Measurements from ENCODE around the gene CDH4. TPM values are rescaled to one million over a fixed set of nuclear protein-coding genes. Genes with fewer than 3 reads are reported as not detected.

Gene CDH4
- total RNA-seq, 1 donor from 2014 or later = 0.06 TPM

DNA sequence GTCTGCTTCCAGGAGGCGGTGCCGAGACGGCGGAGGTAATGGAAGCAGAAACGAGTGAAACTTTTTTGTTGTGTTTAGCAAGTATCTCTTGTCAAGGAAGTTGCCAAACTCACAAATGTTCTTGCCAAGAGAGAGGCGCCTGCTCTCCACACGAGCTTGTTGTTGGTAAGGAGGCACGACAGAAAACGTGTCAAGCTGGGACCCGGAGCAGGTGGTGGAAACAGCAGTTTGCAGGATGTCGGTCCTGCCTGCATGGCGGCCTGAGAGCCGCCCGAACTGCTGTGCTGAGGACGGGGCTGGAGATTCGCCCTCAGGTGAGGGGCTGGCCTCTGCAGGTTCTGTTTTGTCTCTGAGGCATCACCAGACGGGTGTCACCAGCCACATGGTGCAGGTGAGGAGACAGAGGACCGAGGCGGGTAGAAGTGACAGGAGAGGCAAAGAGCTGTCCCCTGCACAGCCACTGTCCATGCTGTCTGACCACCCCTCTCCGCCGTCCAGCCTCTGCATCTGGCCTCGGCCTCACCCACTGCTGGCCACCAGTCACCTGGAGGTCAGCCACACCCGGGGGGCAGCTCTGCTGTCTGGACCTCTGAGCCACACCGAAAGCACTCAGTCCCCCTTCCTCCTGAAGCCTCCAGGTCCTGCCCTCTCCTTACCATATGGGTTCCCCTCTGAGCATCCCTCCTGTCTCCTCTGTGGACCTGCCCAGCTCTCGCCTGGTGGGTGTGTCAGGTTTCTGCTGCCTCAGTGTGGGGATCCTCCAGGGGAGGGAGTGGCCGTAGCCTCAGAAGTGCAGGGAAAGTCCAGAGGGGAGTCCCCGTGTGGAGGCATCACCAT, 552.1 kb downstream of the CDH4 start:
- intact Hi-C loops (cut with DNase I) = no loop called here
- H3K9me3 ChIP-seq = no peaks in the 10 kb centered on the region
- H3K4me1 ChIP-seq = no peaks in the 10 kb centered on the region
- H3K4me3 ChIP-seq = peak overlapping the region; percentile 6
- ATAC-seq = no peak
- TF ChIP-seq, protein P1, sequence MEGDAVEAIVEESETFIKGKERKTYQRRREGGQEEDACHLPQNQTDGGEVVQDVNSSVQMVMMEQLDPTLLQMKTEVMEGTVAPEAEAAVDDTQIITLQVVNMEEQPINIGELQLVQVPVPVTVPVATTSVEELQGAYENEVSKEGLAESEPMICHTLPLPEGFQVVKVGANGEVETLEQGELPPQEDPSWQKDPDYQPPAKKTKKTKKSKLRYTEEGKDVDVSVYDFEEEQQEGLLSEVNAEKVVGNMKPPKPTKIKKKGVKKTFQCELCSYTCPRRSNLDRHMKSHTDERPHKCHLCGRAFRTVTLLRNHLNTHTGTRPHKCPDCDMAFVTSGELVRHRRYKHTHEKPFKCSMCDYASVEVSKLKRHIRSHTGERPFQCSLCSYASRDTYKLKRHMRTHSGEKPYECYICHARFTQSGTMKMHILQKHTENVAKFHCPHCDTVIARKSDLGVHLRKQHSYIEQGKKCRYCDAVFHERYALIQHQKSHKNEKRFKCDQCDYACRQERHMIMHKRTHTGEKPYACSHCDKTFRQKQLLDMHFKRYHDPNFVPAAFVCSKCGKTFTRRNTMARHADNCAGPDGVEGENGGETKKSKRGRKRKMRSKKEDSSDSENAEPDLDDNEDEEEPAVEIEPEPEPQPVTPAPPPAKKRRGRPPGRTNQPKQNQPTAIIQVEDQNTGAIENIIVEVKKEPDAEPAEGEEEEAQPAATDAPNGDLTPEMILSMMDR (IDR thresholded peaks at IDR 0.05) = no peak
- peak; percentile 29 for DNase-seq
- H3K36me3 ChIP-seq = no peaks in the 10 kb centered on the region
- peaks cover 43% of the 10 kb centered on the region for H3K27me3 ChIP-seq (ENCODE audit: low read depth)
- no peak overlapping the region for H3K27ac ChIP-seq

DNA sequence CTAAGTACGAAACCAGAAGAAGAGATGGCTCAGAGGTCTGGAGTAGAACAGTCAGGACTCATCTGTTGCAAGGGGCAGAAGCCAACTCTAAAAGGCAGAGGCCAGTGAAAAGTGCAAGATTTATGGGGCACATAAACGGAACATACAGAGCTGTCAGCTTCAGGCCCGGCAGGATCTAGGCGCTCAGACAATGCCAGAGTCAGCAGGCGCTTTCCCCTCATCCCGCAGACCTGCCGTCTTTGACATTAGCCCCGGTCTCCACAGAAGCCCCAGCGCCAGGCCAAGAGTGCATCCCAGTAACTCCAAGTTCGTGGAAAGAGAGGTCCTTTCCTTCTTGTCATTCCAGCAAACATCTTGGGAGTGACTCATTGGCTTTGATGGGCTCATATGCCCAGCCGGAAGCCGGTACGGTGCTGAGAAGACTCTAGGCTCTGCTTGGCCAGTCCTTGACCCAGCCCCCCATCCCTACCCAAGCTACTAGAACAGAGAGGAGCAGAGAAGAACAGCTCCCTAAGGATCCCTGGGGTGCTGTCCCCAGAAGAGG, 552.8 kb downstream of the CDH4 start:
- H3K4me3 ChIP-seq = no peak overlapping the region
- DNase-seq = peak; percentile 14
- H3K4me1 ChIP-seq = no peaks in the 10 kb centered on the region
- no peak for ATAC-seq
- no peak overlapping the region for H3K27ac ChIP-seq
- intact Hi-C loops (cut with DNase I) = no loop called here
- TF ChIP-seq, protein P1 (IDR thresholded peaks at IDR 0.05) = no peak
- H3K36me3 ChIP-seq = no peaks in the 10 kb centered on the region
- no peaks in the 10 kb centered on the region for H3K9me3 ChIP-seq
- peaks cover 36% of the 10 kb centered on the region for H3K27me3 ChIP-seq (ENCODE audit: low read depth)

DNA sequence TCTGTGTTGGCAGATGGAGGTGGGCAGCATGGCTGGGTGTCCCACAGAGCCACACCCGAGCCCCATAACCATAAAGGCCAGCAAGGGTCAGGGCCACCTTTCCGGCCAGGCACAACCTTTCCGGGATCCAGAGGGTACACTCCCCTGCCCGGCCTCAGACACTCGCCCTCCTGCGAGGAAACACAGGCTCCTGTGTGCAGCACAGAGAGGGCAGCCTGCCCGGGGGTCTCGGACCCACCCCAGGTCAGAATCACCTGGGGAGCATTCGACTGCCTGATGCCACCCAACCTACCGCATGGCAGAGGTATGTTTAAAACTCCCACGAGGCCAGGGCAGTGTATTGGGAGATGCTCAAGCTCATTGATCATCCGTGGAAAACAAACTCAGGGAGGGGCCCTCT, 553.3 kb downstream of the CDH4 start:
- no peaks in the 10 kb centered on the region for H3K9me3 ChIP-seq
- no peak overlapping the region for H3K27ac ChIP-seq
- H3K4me3 ChIP-seq = no peak overlapping the region
- H3K36me3 ChIP-seq = no peaks in the 10 kb centered on the region
- ATAC-seq (no peak), DNase-seq (peak; percentile 37)
- TF ChIP-seq, protein P1 (IDR thresholded peaks at IDR 0.05) = no peak
- peaks cover 31% of the 10 kb centered on the region for H3K27me3 ChIP-seq (ENCODE audit: low read depth)
- H3K4me1 ChIP-seq = no peaks in the 10 kb centered on the region
- intact Hi-C loops (cut with DNase I) = no loop called here

DNA sequence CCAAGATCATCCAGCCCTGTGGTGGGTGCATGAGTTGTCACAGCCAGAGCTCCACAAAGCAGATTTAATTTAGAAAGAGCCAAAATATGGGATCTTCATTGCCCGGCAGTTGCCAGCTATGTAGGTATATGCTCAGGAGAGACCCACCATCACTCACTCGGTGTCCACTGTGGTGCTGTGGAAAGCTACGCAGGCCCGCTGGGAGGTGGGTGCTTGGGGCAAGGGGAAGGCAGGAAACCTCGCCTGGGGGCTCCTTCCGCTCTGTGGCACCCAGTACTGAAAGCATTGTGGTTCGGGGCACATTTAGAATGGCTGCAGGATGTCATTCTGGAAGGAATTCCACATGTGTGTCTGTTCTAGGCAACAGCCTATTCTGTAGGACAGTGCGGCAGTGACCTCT, 553.7 kb downstream of the CDH4 start:
- Histone ChIP-seq H3K4me3 (no peak overlapping the region), H3K27ac (no peak overlapping the region), H3K4me1 (no peaks in the 10 kb centered on the region), H3K36me3 (no peaks in the 10 kb centered on the region), H3K9me3 (no peaks in the 10 kb centered on the region), H3K27me3 (ENCODE audit: low read depth) (peaks cover 27% of the 10 kb centered on the region)
- peak; percentile 15 for DNase-seq
- TF ChIP-seq, protein P1 (IDR thresholded peaks at IDR 0.05) = no peak
- no peak for ATAC-seq
- intact Hi-C loops (cut with DNase I) = no loop called here

DNA sequence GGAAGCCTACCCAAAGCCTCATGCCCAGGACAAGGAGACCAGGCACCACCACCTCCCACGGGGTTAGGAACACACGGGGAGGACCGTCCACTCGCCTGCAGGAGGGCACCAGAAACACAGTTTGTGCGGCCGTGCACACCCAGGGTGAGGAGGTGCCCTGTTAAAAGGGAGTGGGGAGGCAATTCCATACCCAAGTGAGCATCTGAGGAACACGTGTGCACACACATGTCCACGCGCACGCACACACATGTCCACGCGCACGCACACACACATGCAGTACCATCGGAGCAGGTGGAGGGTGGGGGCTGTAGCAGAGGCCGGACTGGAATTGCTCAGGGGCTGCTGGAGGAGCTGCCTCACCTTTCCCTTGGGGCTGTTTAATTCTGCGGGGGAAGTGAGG, 554.3 kb downstream of the CDH4 start:
- ATAC-seq = no peak
- TF ChIP-seq, protein P1 (IDR thresholded peaks at IDR 0.05) = no peak
- no peak overlapping the region for H3K4me3 ChIP-seq
- no peaks in the 10 kb centered on the region for H3K9me3 ChIP-seq
- H3K27ac ChIP-seq = no peak overlapping the region
- intact Hi-C loops (cut with DNase I) = no loop called here
- peaks cover 22% of the 10 kb centered on the region for H3K27me3 ChIP-seq (ENCODE audit: low read depth)
- no peaks in the 10 kb centered on the region for H3K4me1 ChIP-seq
- H3K36me3 ChIP-seq = no peaks in the 10 kb centered on the region
- DNase-seq = peak; percentile 17
